Neural progenitor cell (in vitro differentiated cells): ENCODE measurements around the gene PMAIP1. TPM values are rescaled to one million over a fixed set of nuclear protein-coding genes. Genes with fewer than 3 reads are reported as not detected.

Source experiments
- DNase-seq: peaks from one replicate; pipeline ENCODE4 v3.0.0-alpha.2; 2016; ENCODE audit warnings: low spot score
- H2AFZ ChIP-seq: fragments of 200-600 bp; sonication (generic); replicated peaks from 2 replicates; pipeline ENCODE4 v1.6.1; 2016; ENCODE audit warnings: antibody characterized with exemption
- H3F3A ChIP-seq: fragments of 200-600 bp; sonication (generic); 2 replicates; pipeline ENCODE4 v1.6.1; 2016; ENCODE audit warnings: antibody characterized with exemption, low read depth
- H3K27ac ChIP-seq: fragments of 200-600 bp; sonication (generic); 2 replicates; pipeline ENCODE4 v1.5.1; 2016; ENCODE audit warnings: mild to moderate bottlenecking
- H3K27me3 ChIP-seq: fragments of 200-600 bp; sonication (generic); 2 replicates; pipeline ENCODE4 v1.6.1; 2016; ENCODE audit warnings: mild to moderate bottlenecking, moderate library complexity
- H3K36me3 ChIP-seq: fragments of 200-600 bp; sonication (generic); 2 replicates; pipeline ENCODE4 v1.5.1; 2016
- H3K4me1 ChIP-seq: fragments of 200-600 bp; sonication (generic); 2 replicates; pipeline ENCODE4 v1.6.1; 2016; ENCODE audit warnings: mixed run types
- H3K4me2 ChIP-seq: fragments of 200-600 bp; sonication (generic); 2 replicates; pipeline ENCODE4 v1.6.1; 2016
- H3K4me3 ChIP-seq: fragments of 200-600 bp; sonication (generic); 2 replicates; pipeline ENCODE4 v1.5.1; 2016
- H3K79me2 ChIP-seq: fragments of 200-600 bp; sonication (generic); 2 replicates; pipeline ENCODE4 v1.6.1; 2016; ENCODE audit warnings: low read depth
- H3K9ac ChIP-seq: fragments of 200-600 bp; sonication (generic); 2 replicates; pipeline ENCODE4 v1.6.1; 2016
- H3K9me3 ChIP-seq: fragments of 200-600 bp; sonication (generic); 2 replicates; pipeline ENCODE4 v1.5.1; 2016; ENCODE audit warnings: low read depth
- H4K20me1 ChIP-seq: fragments of 200-600 bp; sonication (generic); 2 replicates; pipeline ENCODE4 v1.6.1; 2016; ENCODE audit warnings: low read depth
- H3K27ac Mint-ChIP-seq: 3 replicates; pipeline ENCODE4 v1.8.0; 2021; ENCODE audit warnings: mixed read lengths
- H3K27me3 Mint-ChIP-seq: 2 replicates; pipeline ENCODE4 v1.8.0; 2022; ENCODE audit warnings: low read depth, mild to moderate bottlenecking, inconsistent platforms, moderate library complexity, mixed read lengths; ENCODE audit not compliant: insufficient read depth
- H3K36me3 Mint-ChIP-seq: 3 replicates; pipeline ENCODE4 v1.8.0; 2021; ENCODE audit warnings: mixed read lengths
- H3K4me1 Mint-ChIP-seq: 3 replicates; pipeline ENCODE4 v1.8.0; 2021; ENCODE audit warnings: mixed read lengths
- H3K4me3 Mint-ChIP-seq: 3 replicates; pipeline ENCODE4 v1.8.0; 2021; ENCODE audit warnings: mild to moderate bottlenecking, moderate library complexity, mixed read lengths
- H3K9me3 Mint-ChIP-seq: 3 replicates; pipeline ENCODE4 v1.8.0; 2020; ENCODE audit warnings: mixed read lengths
- CTCF ChIP-seq: fragments of 200-600 bp; sonication (generic); IDR thresholded peaks from 2 replicates; pipeline ENCODE4 v1.5.1; 2017; ENCODE audit warnings: antibody characterized with exemption, mild to moderate bottlenecking
- EZH2 ChIP-seq: fragments of 200-600 bp; sonication (generic); IDR thresholded peaks from 2 replicates; pipeline ENCODE4 v1.6.1; 2017; ENCODE audit warnings: antibody characterized with exemption, mild to moderate bottlenecking, moderate library complexity
- EZH2phosphoT487 ChIP-seq: fragments of 200-600 bp; sonication (generic); IDR thresholded peaks from 2 replicates; pipeline ENCODE4 v1.6.1; 2017; ENCODE audit warnings: antibody characterized with exemption
- total RNA-seq: library from RNA; depleted of rRNA; stranded (reverse); fragments of >200 nt; gene quantifications from 2 replicates; pipeline ENCODE4 v1.2.3, GENCODE V29; 2015; ENCODE audit warnings: low replicate concordance

Gene PMAIP1
- total RNA-seq, 1 donor from 2014 or later: 3.5 TPM

- Histone ChIP-seq H3K4me2 (no peak overlapping the region), H3K27me3 (no peaks in the 10 kb centered on the region), H3K4me3 (no peak overlapping the region), H3K27ac (no peak overlapping the region), H3K9ac (no peak overlapping the region), H3K79me2 (no peaks in the 10 kb centered on the region), H3K4me1 (no peaks in the 10 kb centered on the region), H2AFZ (no peak overlapping the region), H3K36me3 (no peaks in the 10 kb centered on the region), H3F3A (no peaks in the 10 kb centered on the region), H3K9me3 (no peaks in the 10 kb centered on the region), H4K20me1 (no peaks in the 10 kb centered on the region)
- Mint-ChIP-seq H3K36me3 (no peaks in the 10 kb centered on the region), H3K4me1 (no peaks in the 10 kb centered on the region), H3K27ac (no peak overlapping the region), H3K9me3 (no peaks in the 10 kb centered on the region), H3K4me3 (no peak overlapping the region), H3K27me3 (peaks cover 5% of the 10 kb centered on the region)
- no peak for DNase-seq
- TF ChIP-seq EZH2 (no peak), EZH2phosphoT487 (no peak), CTCF (no peak)
Observed at GRCh38 chr18:59929621-59930295, 30.0 kb downstream of the PMAIP1 start.

GRCh38 chr18:59932401-59932800 is 32.6 kb downstream of the PMAIP1 start:
- no peaks in the 10 kb centered on the region for H3K4me1 ChIP-seq
- no peaks in the 10 kb centered on the region for H3K36me3 ChIP-seq
- no peak overlapping the region for H3K4me2 ChIP-seq
- Mint-ChIP-seq H3K27me3 (peaks cover 2% of the 10 kb centered on the region), H3K27ac (no peak overlapping the region), H3K4me1 (no peaks in the 10 kb centered on the region), H3K36me3 (no peaks in the 10 kb centered on the region), H3K4me3 (no peak overlapping the region), H3K9me3 (no peaks in the 10 kb centered on the region)
- no peak overlapping the region for H2AFZ ChIP-seq
- no peak overlapping the region for H3K4me3 ChIP-seq
- no peak overlapping the region for H3K27ac ChIP-seq
- no peaks in the 10 kb centered on the region for H3K9me3 ChIP-seq
- H3K27me3 ChIP-seq: no peaks in the 10 kb centered on the region
- H3K79me2 ChIP-seq: no peaks in the 10 kb centered on the region
- DNase-seq: no peak
- H3K9ac ChIP-seq: no peak overlapping the region
- no peaks in the 10 kb centered on the region for H4K20me1 ChIP-seq
- H3F3A ChIP-seq: no peaks in the 10 kb centered on the region
- TF ChIP-seq EZH2: no peak
- no peak for TF ChIP-seq CTCF
- TF ChIP-seq EZH2phosphoT487: no peak

- no peak overlapping the region for H2AFZ ChIP-seq
- H3K27me3 Mint-ChIP-seq: peaks cover 3% of the 10 kb centered on the region
Observed at GRCh38 chr18:59938676-59939075, 38.9 kb downstream of the PMAIP1 start.

More at GRCh38 chr18:59938676-59939075, 38.9 kb downstream of the PMAIP1 start:
- no peaks in the 10 kb centered on the region for H3K79me2 ChIP-seq
- no peaks in the 10 kb centered on the region for H3K27me3 ChIP-seq
- DNase-seq: no peak
- no peak overlapping the region for H3K4me3 ChIP-seq
- H3K4me1 ChIP-seq: no peaks in the 10 kb centered on the region
- Mint-ChIP-seq H3K9me3 (peaks cover 2% of the 10 kb centered on the region), H3K27ac (no peak overlapping the region), H3K4me3 (no peak overlapping the region), H3K36me3 (no peaks in the 10 kb centered on the region), H3K4me1 (peaks cover 4% of the 10 kb centered on the region)
- H3K9me3 ChIP-seq: no peaks in the 10 kb centered on the region
- H3K27ac ChIP-seq: no peak overlapping the region
- H3K36me3 ChIP-seq: no peaks in the 10 kb centered on the region
- no peak overlapping the region for H3K9ac ChIP-seq
- H3F3A ChIP-seq: no peaks in the 10 kb centered on the region
- no peaks in the 10 kb centered on the region for H4K20me1 ChIP-seq
- H3K4me2 ChIP-seq: no peak overlapping the region
- TF ChIP-seq EZH2 (no peak), EZH2phosphoT487 (no peak), CTCF (no peak)
